Right lobe of liver (tissue), 6 donors: Measurements from ENCODE around the gene PSMD12. TPM values are rescaled to one million over a fixed set of nuclear protein-coding genes. Genes with fewer than 3 reads are reported as not detected.
A peak's percentile ranks its signal among the peaks of the same experiment; 100 is the strongest.

Source experiments
- ATAC-seq, 4 donors: fragments of 200-7000 bp; cut with Tn5 transposase; one replicate each; pipeline ENCODE4 v1.9.1; 2020; ENCODE audit warnings: mild to moderate bottlenecking in 4 of 4, moderate library complexity in 4 of 4
- DNase-seq, 3 donors: peaks; one replicate each; pipeline ENCODE4 v3.0.0-alpha.2; 2020
- H3K27ac ChIP-seq, 3 donors: fragments of 200-600 bp; one replicate each; pipeline ENCODE4 v1.8.0; 2022
- H3K27me3 ChIP-seq, 2 donors: fragments of 200-600 bp; one replicate each; pipeline ENCODE4 v1.8.0; 2022
- H3K36me3 ChIP-seq, 4 donors: fragments of 200-600 bp; sonication (generic) in 1 of 4; one replicate each; pipeline versions ENCODE4 v1.5.1 to v1.8.0; 2017 to 2022; ENCODE audit warnings: control low read depth in 1 of 4
- H3K4me1 ChIP-seq, 4 donors: fragments of 200-600 bp; sonication (generic) in 1 of 4; one replicate each; pipeline versions ENCODE4 v1.5.1 to v1.8.0; 2017 to 2022; ENCODE audit warnings: control low read depth in 1 of 4
- H3K4me3 ChIP-seq, 3 donors: fragments of 200-600 bp; one replicate each; pipeline ENCODE4 v1.8.0; 2022
- H3K9me3 ChIP-seq, 4 donors: fragments of 200-600 bp; sonication (generic) in 1 of 4; one replicate each; pipeline versions ENCODE4 v1.5.1 to v1.8.0; 2017 to 2022; ENCODE audit warnings: control low read depth in 1 of 4
- POLR2A ChIP-seq: fragments of 450-650 bp; IDR thresholded peaks from one replicate; pipeline ENCODE4 v1.6.1; 2017; ENCODE audit warnings: antibody characterized with exemption, mild to moderate bottlenecking
- WGBS: methylation state at CpG from one replicate; pipeline ENCODE4 v1.1.6; 2018; ENCODE audit warnings: low coverage, low lambda C conversion rate; ENCODE audit not compliant: insufficient coverage; ENCODE audit errors: missing lambda C conversion rate; 5-methylcytosine and 5-hydroxymethylcytosine counted together
- intact Hi-C, 2 donors: fragments of 100-400 bp; cut with DNase I; formaldehyde crosslinking; loops; one replicate each; pipeline versions ENCODE4 v1.11.2 to v1.14.1; 2022
- total RNA-seq, 6 experiments: library from RNA; depleted of rRNA in 2 of 6; stranded (reverse); fragments of >200 nt in 2 of 6; fragmentation: NEBNext Ultra II Directional in 3 of 6; extraction: Animal tissue kit (Norgen Biotek cat#: 25700) in 3 of 6; gene quantifications; one replicate each; pipeline versions ENCODE4 v1.1.0 to v1.2.4, GENCODE V29; 2016 to 2023
- TF ChIP-seq, protein P1 (sequence below), 4 donors: fragments of 200-600 bp in 3 of 4; fragments of 450-650 bp in 1 of 4; IDR thresholded peaks; one replicate each; pipeline versions ENCODE4 v1.5.1 to v1.8.0; 2016 to 2022; ENCODE audit warnings: antibody characterized with exemption in 4 of 4, mild to moderate bottlenecking in 2 of 4
- donor health status: DM: no; HTN: yes; CAD: no.
- donor health status: DM: no; HTN: no; CAD: no.
- donor health status: DM: no; HTN: no; CAD: no.
- donor health status: DM: no; HTN: yes; CAD: no.
- donor health status: DM: no; HTN: yes; CAD: no.

PSMD12 gene
- total RNA-seq, 6 experiments from 2014 or later = 27.3 to 40.1 (median 31.1) TPM

DNA sequence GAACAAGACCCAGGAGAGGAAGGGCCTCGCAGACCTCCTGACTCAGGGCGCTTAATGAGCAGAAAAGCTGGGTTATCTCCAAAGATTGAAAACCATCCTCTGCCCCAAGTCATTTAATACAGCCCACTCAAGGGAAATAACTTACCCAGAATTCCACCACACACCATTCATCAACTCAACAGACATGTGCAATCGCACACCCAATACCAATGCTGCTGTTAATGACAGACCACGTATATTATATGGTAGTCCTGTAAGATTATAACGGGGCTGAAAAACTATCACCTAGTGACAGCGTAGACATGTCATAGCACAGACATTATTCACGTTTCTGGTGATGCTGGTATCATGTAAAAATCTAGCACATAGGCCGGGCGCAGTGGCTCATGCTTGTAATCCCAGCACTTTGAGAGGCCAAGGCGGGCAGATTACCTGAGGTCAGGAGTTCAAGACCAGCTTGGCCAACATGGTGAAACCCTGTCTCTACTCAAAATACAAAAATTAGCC lies 68.9 kb downstream of the PSMD12 start:
- Histone ChIP-seq H3K27me3 (no peaks in the 10 kb centered on the region), H3K27ac (no peak overlapping the region), H3K36me3 (no peaks in the 10 kb centered on the region), H3K4me1 (no peaks in the 10 kb centered on the region), H3K9me3 (no peaks in the 10 kb centered on the region), H3K4me3 (no peak overlapping the region)
- 80% methylated on average over 10 of the region's 10 CpGs for WGBS
- intact Hi-C loops = loop anchor here in 1 of 2 donors (10.0 kb wide), 1 partner anchor 53 kb away; the partner anchor contains the start of gene HELZ
- TF ChIP-seq, protein P1, sequence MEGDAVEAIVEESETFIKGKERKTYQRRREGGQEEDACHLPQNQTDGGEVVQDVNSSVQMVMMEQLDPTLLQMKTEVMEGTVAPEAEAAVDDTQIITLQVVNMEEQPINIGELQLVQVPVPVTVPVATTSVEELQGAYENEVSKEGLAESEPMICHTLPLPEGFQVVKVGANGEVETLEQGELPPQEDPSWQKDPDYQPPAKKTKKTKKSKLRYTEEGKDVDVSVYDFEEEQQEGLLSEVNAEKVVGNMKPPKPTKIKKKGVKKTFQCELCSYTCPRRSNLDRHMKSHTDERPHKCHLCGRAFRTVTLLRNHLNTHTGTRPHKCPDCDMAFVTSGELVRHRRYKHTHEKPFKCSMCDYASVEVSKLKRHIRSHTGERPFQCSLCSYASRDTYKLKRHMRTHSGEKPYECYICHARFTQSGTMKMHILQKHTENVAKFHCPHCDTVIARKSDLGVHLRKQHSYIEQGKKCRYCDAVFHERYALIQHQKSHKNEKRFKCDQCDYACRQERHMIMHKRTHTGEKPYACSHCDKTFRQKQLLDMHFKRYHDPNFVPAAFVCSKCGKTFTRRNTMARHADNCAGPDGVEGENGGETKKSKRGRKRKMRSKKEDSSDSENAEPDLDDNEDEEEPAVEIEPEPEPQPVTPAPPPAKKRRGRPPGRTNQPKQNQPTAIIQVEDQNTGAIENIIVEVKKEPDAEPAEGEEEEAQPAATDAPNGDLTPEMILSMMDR (IDR thresholded peaks at IDR 0.05) = no peak
- TF ChIP-seq POLR2A = no peak
- DNase-seq (no peak), ATAC-seq (no peak)

- no peaks in the 10 kb centered on the region for H3K9me3 ChIP-seq
- WGBS = 90% methylated on average over 4 of the region's 44 CpGs
- H3K36me3 ChIP-seq = no peaks in the 10 kb centered on the region
- H3K27ac ChIP-seq = no peak overlapping the region
- no peak overlapping the region for H3K4me3 ChIP-seq
- no peaks in the 10 kb centered on the region for H3K27me3 ChIP-seq
- TF ChIP-seq, protein P1 (IDR thresholded peaks at IDR 0.05) = no peak
- TF ChIP-seq POLR2A = no peak
- intact Hi-C loops = loop anchor here in 1 of 2 donors (10.0 kb wide), 1 partner anchor 50 kb away; the partner anchor contains the start of gene HELZ
- ATAC-seq (no peak), DNase-seq (peak in 1 of 3 donors; percentile 47)
- no peaks in the 10 kb centered on the region for H3K4me1 ChIP-seq
Measured at GRCh38 chr17:67294451-67295199, 71.8 kb downstream of the PSMD12 start.

DNA sequence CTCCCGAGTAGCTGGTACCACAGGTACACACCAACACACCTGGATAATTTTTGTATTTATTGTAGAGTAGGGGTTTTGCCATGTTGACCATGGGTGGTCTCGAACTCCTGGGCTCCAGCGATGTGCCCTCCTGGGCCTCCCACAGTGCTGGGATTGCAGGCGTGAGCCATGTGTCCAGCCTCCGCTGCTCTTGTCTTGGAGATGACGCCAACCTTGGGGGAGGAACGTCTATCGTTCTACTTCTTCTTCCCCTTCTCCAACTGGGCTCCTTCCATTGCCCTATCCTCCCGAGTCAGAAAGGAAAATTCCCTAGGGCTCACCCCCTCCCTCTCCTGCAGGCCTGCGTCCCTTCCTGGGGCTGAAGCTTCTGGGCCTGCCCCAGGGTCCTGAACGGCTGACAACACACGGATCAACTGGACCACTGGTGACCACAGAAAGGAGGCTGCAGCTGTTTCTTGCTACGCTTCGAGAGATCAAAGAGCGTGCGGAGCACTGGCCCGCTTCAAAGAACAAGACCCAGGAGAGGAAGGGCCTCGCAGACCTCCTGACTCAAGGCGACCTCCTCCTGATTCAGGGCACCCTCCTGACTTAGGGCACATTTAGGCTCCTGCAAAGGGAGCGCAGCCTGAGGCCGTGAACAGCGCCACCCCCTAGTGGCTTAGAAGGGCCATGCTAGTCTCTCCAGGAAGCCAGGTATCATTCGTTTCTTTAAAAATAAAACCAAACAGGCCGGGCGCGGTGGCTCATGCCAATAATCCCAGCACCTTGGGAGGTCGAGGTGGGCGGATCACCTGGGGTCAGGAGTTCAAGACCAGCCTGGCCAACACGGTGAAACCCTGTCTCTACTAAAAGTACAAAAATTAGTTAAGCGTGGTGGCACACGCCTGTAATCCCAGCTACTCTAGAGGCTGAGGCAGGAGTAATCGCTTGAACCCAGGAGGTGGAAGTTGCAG lies 72.8 kb downstream of the PSMD12 start:
- Histone ChIP-seq H3K27me3 (no peaks in the 10 kb centered on the region), H3K4me3 (peak overlapping the region in 1 of 3 donors; percentile 5), H3K27ac (peak overlapping the region in 1 of 3 donors; percentile 7), H3K36me3 (no peaks in the 10 kb centered on the region), H3K9me3 (no peaks in the 10 kb centered on the region), H3K4me1 (peaks cover 0 to 4% (median 0%) of the 10 kb centered on the region in 4 donors)
- DNase-seq (peak; percentile 75 to 82 (median 78)), ATAC-seq (peak; percentile 87 to 91 (median 88))
- TF ChIP-seq POLR2A = no peak
- TF ChIP-seq, protein P1 (IDR thresholded peaks at IDR 0.05) = peak; percentile 74 to 92 (median 86)
- 23% methylated on average over 19 of the region's 32 CpGs for WGBS
- intact Hi-C loops = loop anchor here in 1 of 2 donors (10.0 kb wide), 1 partner anchor 49 kb away; the partner anchor contains the start of gene HELZ

GRCh38 chr17:67290711-67291291 lies 75.6 kb downstream of the PSMD12 start:
- no peak for DNase-seq
- Histone ChIP-seq H3K4me3 (no peak overlapping the region), H3K36me3 (no peaks in the 10 kb centered on the region), H3K9me3 (no peaks in the 10 kb centered on the region), H3K27ac (no peak overlapping the region), H3K27me3 (no peaks in the 10 kb centered on the region), H3K4me1 (peaks cover 0 to 4% (median 0%) of the 10 kb centered on the region in 4 donors)
- intact Hi-C loops = loop anchor here in 1 of 2 donors (10.0 kb wide), 1 partner anchor 46 kb away; the partner anchor contains the start of gene HELZ
- 71% methylated on average over 9 of the region's 11 CpGs for WGBS
- TF ChIP-seq, protein P1 (IDR thresholded peaks at IDR 0.05) = no peak
- no peak for TF ChIP-seq POLR2A
- no peak for ATAC-seq
